Spleen (tissue), 11 donors: ENCODE data around the gene F2RL3. TPM values are rescaled to one million over a fixed set of nuclear protein-coding genes. Genes with fewer than 3 reads are reported as not detected.

Experiments
- DNase-seq: peaks from one replicate; pipeline ENCODE4 v3.0.0-alpha.2; 2020
- H3K27ac ChIP-seq, 8 donors: fragments of 200-600 bp; sonication (generic) in 7 of 8; 1 replicate in 4 of 8; 2 replicates in 4 of 8; pipeline versions ENCODE4 v1.5.0 to v1.8.0; 2016 to 2021; ENCODE audit warnings: inconsistent platforms in 4 of 8, mild to moderate bottlenecking in 4 of 8, moderate library complexity in 1 of 8
- H3K27me3 ChIP-seq, 7 donors: fragments of 200-600 bp; sonication (generic) in 6 of 7; replicated peaks in 1 of 7; 1 replicate in 4 of 7; 2 replicates in 3 of 7; pipeline versions ENCODE4 v1.5.0 to v1.8.0; 2016 to 2021; ENCODE audit warnings: inconsistent platforms in 3 of 7, mild to moderate bottlenecking in 1 of 7
- H3K36me3 ChIP-seq, 6 donors: fragments of 200-600 bp; sonication (generic) in 5 of 6; 1 replicate in 4 of 6; 2 replicates in 2 of 6; pipeline versions ENCODE4 v1.5.0 to v1.8.0; 2016 to 2021; ENCODE audit warnings: inconsistent platforms in 2 of 6
- H3K4me1 ChIP-seq, 6 donors: fragments of 200-600 bp; sonication (generic) in 5 of 6; 1 replicate in 3 of 6; 2 replicates in 3 of 6; pipeline versions ENCODE4 v1.5.0 to v1.8.0; 2016 to 2021; ENCODE audit warnings: inconsistent platforms in 3 of 6
- H3K4me3 ChIP-seq, 8 donors: fragments of 200-600 bp; sonication (generic) in 7 of 8; 1 replicate in 4 of 8; 2 replicates in 4 of 8; pipeline versions ENCODE4 v1.5.0 to v1.8.0; 2016 to 2021; ENCODE audit warnings: inconsistent platforms in 4 of 8, mild to moderate bottlenecking in 4 of 8, moderate library complexity in 2 of 8
- H3K9me3 ChIP-seq, 8 donors: fragments of 200-600 bp; sonication (generic) in 7 of 8; 1 replicate in 4 of 8; 2 replicates in 4 of 8; pipeline versions ENCODE4 v1.5.0 to v1.8.0; 2016 to 2021; ENCODE audit warnings: inconsistent platforms in 4 of 8
- POLR2A ChIP-seq, 3 donors: fragments of 450-650 bp; IDR thresholded peaks; one replicate each; pipeline ENCODE4 v1.5.1; 2017; ENCODE audit warnings: antibody characterized with exemption in 3 of 3, mild to moderate bottlenecking in 1 of 3
- POLR2AphosphoS5 ChIP-seq, 3 donors: sonication (generic); formaldehyde crosslinking; IDR thresholded peaks; one replicate each; pipeline ENCODE4 v1.5.1; 2017; ENCODE audit warnings: antibody characterized with exemption in 3 of 3
- WGBS, 5 donors: extraction: QIAGEN DNeasy Blood & Tissue Kit in 3 of 5; methylation state at CpG; one replicate each; pipeline versions ENCODE4 v1.1.5 to v1.1.7; 2013 to 2018; 5-methylcytosine and 5-hydroxymethylcytosine counted together
- intact Hi-C: fragments of 100-400 bp; cut with DNase I; formaldehyde crosslinking; loops from one replicate; pipeline ENCODE4 v1.15.0; 2023; ENCODE audit warnings: low total_unique reads
- polyA plus RNA-seq, 3 donors: library from polyadenylated mRNA; stranded (reverse); fragments of 200-250 nt; gene quantifications; one replicate each; pipeline ENCODE4 v1.2.1, GENCODE V29; 2013
- total RNA-seq, 7 donors: library from RNA; depleted of rRNA in 3 of 7; stranded (reverse); fragments of >200 nt in 3 of 7; fragmentation: NEBNext Ultra II Directional in 4 of 7; extraction: Animal tissue kit (Norgen Biotek cat#: 25700) in 4 of 7; gene quantifications; one replicate each; pipeline versions ENCODE4 v1.1.0 to v1.2.1, GENCODE V29; 2016 to 2021
- TF ChIP-seq, protein P1 (sequence below), 11 experiments: fragments of 200-600 bp in 7 of 11; fragments of 450-650 bp in 4 of 11; sonication (generic) in 4 of 11; IDR thresholded peaks in 8 of 11; conservative IDR thresholded peaks in 3 of 11; 1 replicate in 7 of 11; 2 replicates in 4 of 11; pipeline versions ENCODE4 v1.4.0 to v1.8.0; 2016 to 2021; ENCODE audit warnings: antibody characterized with exemption in 11 of 11, inconsistent platforms in 4 of 11, mild to moderate bottlenecking in 1 of 11
- donor health status: healthy with polysubstance abuse.
- donor health status: DM: no; HTN: no; CAD: no; lungs with moderate emphysema.
- donor health status: DM: no; HTN: no; CAD: no.
- donor health status: Bipolar disorder and iron deficiency.
- donor health status: healthy.
- donor health status: DM: no; HTN: no; CAD: no.
- donor health status: DM: yes; HTN: yes; CAD: no.

Gene F2RL3
- total and polyA plus RNA-seq, 10 donors = 0.48 to 5.4 (median 1.8) TPM

DNA sequence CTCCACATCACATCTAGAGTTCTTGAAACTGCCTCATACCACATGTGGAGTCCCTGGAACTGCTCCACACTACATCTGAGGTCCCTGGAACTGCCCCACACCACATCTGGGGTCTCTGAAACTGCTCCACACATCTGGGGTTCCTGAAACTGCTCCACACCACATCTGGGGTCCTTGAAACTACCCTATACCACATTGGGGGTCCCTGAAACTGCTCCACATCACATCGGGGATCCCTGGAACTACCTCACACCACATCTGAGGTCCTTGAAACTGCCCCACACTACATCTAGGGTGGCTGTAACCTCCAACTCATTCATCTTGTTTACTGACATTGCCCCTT is 33.8 kb downstream of the F2RL3 start:
- intact Hi-C loops = no loop called here
- Histone ChIP-seq H3K27me3 (no peaks in the 10 kb centered on the region), H3K27ac (no peak overlapping the region), H3K4me1 (no peaks in the 10 kb centered on the region), H3K4me3 (no peak overlapping the region), H3K36me3 (no peaks in the 10 kb centered on the region), H3K9me3 (peaks cover 0 to 43% (median 26%) of the 10 kb centered on the region in 8 donors)
- no peak for DNase-seq
- TF ChIP-seq POLR2AphosphoS5 (IDR thresholded peaks at IDR 0.05) (no peak), POLR2A (IDR thresholded peaks at IDR 0.05) (no peak)
- TF ChIP-seq, protein P1, sequence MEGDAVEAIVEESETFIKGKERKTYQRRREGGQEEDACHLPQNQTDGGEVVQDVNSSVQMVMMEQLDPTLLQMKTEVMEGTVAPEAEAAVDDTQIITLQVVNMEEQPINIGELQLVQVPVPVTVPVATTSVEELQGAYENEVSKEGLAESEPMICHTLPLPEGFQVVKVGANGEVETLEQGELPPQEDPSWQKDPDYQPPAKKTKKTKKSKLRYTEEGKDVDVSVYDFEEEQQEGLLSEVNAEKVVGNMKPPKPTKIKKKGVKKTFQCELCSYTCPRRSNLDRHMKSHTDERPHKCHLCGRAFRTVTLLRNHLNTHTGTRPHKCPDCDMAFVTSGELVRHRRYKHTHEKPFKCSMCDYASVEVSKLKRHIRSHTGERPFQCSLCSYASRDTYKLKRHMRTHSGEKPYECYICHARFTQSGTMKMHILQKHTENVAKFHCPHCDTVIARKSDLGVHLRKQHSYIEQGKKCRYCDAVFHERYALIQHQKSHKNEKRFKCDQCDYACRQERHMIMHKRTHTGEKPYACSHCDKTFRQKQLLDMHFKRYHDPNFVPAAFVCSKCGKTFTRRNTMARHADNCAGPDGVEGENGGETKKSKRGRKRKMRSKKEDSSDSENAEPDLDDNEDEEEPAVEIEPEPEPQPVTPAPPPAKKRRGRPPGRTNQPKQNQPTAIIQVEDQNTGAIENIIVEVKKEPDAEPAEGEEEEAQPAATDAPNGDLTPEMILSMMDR (IDR thresholded peaks at IDR 0.05 in 8 of 11, conservative IDR thresholded peaks at IDR 0.05 in 3 of 11) = no peak
- 54 to 95% (median 58%) methylated on average over 1 of the region's 1 CpG for WGBS, 5 donors

DNA sequence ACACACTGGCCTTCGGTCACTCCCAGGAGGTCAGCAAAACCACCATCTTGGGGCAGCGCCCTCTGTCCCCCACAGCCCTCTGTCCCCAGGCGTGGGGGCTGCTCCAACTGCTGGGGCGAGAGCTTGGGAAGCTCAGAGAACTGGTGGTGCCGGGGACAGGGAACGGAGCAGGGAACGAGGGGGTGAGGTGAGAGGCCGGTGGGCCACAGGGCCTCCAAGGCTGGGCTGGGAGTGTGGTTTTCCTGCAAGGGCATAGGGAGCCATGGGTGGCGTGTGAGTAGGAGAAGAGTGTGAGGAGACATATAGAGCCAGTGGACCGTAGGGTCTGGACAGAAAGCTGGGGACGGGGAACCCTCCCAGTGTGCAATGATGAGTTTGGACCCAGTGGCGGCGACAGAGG is 34.1 kb downstream of the F2RL3 start:
- TF ChIP-seq POLR2AphosphoS5 (IDR thresholded peaks at IDR 0.05) (no peak), POLR2A (IDR thresholded peaks at IDR 0.05) (no peak)
- TF ChIP-seq, protein P1 (IDR thresholded peaks at IDR 0.05 in 8 of 11, conservative IDR thresholded peaks at IDR 0.05 in 3 of 11) = no peak
- peaks cover 0 to 43% (median 26%) of the 10 kb centered on the region in 8 donors for H3K9me3 ChIP-seq
- no peaks in the 10 kb centered on the region for H3K4me1 ChIP-seq
- H3K36me3 ChIP-seq = no peaks in the 10 kb centered on the region
- H3K27ac ChIP-seq = no peak overlapping the region
- H3K27me3 ChIP-seq = no peaks in the 10 kb centered on the region
- WGBS, 5 donors = 89 to 96% (median 91%) methylated on average over 13 of the region's 13 CpGs
- no peak overlapping the region for H3K4me3 ChIP-seq
- no peak for DNase-seq
- intact Hi-C loops = no loop called here

DNA sequence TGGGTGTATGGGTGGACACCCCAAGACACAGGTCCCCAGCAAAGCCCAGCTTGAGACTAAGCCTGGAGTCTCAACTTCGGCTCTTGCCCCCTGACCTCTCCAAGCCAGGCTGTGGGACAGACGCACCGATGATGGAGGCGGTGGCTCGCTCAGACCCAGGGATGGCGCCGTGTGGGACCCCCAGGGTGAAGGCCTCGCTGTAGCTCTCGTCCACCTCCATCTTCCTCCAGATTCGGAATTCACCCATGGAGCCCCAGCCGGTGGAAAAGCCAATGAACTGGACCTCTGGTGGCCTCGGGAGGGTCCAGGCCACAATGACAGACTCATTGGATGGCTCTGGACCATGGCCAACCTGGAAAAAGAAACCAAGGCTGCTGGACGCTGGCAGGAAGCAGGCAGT is 39.1 kb downstream of the F2RL3 start:
- Histone ChIP-seq H3K9me3 (peaks cover 0 to 45% (median 16%) of the 10 kb centered on the region in 8 donors), H3K4me1 (no peaks in the 10 kb centered on the region), H3K27me3 (peaks cover 0 to 18% (median 0%) of the 10 kb centered on the region in 7 donors), H3K36me3 (no peaks in the 10 kb centered on the region), H3K4me3 (no peak overlapping the region), H3K27ac (no peak overlapping the region)
- no peak for TF ChIP-seq POLR2A (IDR thresholded peaks at IDR 0.05)
- TF ChIP-seq POLR2AphosphoS5 (IDR thresholded peaks at IDR 0.05) = no peak
- TF ChIP-seq, protein P1 (IDR thresholded peaks at IDR 0.05 in 8 of 11, conservative IDR thresholded peaks at IDR 0.05 in 3 of 11) = no peak
- intact Hi-C loops = no loop called here
- WGBS, 5 donors = 88 to 93% (median 90%) methylated on average over 11 to 13 of the region's 13 CpGs
- no peak for DNase-seq

DNA sequence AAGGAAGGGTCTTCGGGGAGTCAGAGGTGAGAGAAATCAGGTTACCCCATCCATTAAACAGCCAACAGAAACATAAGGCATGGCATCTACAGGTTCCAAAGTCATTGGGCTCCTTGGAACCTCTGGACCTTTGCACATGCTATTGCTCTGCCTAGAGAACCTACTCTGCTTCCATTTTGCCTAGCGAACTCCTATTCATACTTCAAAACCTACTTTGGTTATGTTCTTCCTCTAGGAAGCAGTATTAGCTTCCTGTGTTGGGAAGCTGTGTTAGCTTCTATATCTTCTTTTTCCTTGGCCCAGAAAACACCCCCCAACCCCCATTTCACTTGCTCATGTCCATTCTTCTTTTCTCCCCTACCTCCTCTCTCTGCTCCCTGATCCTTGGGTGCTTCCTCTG is 39.6 kb downstream of the F2RL3 start:
- peaks cover 0 to 49% (median 21%) of the 10 kb centered on the region in 8 donors for H3K9me3 ChIP-seq
- 90 to 100% (median 92%) methylated on average over 2 of the region's 2 CpGs for WGBS, 5 donors
- H3K4me1 ChIP-seq = no peaks in the 10 kb centered on the region
- intact Hi-C loops = no loop called here
- no peak for DNase-seq
- no peak overlapping the region for H3K4me3 ChIP-seq
- H3K36me3 ChIP-seq = no peaks in the 10 kb centered on the region
- H3K27ac ChIP-seq = no peak overlapping the region
- TF ChIP-seq, protein P1 (IDR thresholded peaks at IDR 0.05 in 8 of 11, conservative IDR thresholded peaks at IDR 0.05 in 3 of 11) = no peak
- no peak for TF ChIP-seq POLR2A (IDR thresholded peaks at IDR 0.05)
- TF ChIP-seq POLR2AphosphoS5 (IDR thresholded peaks at IDR 0.05) = no peak
- peaks cover 0 to 18% (median 0%) of the 10 kb centered on the region in 7 donors for H3K27me3 ChIP-seq
